Duodenal mucosa (tissue), 2 donors: ENCODE measurements around the gene DUSP16.

ENCODE experiments used
- H3K27ac ChIP-seq: one replicate; pipeline ENCODE4 v1.7.0; 2013; ENCODE audit warnings: low read depth, low read length
- H3K27me3 ChIP-seq, 2 donors: one replicate each; pipeline ENCODE4 v1.7.0; 2013; ENCODE audit warnings: low read length in 2 of 2, control low read depth in 1 of 2; ENCODE audit not compliant: insufficient read depth in 2 of 2, control insufficient read depth in 1 of 2
- H3K36me3 ChIP-seq, 2 donors: one replicate each; pipeline ENCODE4 v1.7.0; 2013; ENCODE audit warnings: low read length in 2 of 2, control low read depth in 1 of 2; ENCODE audit not compliant: insufficient read depth in 2 of 2, control insufficient read depth in 1 of 2
- H3K4me1 ChIP-seq, 2 donors: one replicate each; pipeline ENCODE4 v1.7.0; 2013; ENCODE audit warnings: low read length in 2 of 2, control low read depth in 1 of 2; ENCODE audit not compliant: insufficient read depth in 2 of 2, control insufficient read depth in 1 of 2
- H3K4me3 ChIP-seq, 2 donors: one replicate each; pipeline ENCODE4 v1.7.0; 2013; ENCODE audit warnings: low read length in 2 of 2, low read depth in 1 of 2
- H3K9ac ChIP-seq, 2 donors: one replicate each; pipeline ENCODE4 v1.7.0; 2013; ENCODE audit warnings: low read length in 2 of 2, low read depth in 1 of 2
- H3K9me3 ChIP-seq, 2 donors: one replicate each; pipeline ENCODE4 v1.7.0; 2013; ENCODE audit warnings: low read length in 2 of 2, control low read depth in 1 of 2; ENCODE audit not compliant: control insufficient read depth in 1 of 2

Gene DUSP16

DNA sequence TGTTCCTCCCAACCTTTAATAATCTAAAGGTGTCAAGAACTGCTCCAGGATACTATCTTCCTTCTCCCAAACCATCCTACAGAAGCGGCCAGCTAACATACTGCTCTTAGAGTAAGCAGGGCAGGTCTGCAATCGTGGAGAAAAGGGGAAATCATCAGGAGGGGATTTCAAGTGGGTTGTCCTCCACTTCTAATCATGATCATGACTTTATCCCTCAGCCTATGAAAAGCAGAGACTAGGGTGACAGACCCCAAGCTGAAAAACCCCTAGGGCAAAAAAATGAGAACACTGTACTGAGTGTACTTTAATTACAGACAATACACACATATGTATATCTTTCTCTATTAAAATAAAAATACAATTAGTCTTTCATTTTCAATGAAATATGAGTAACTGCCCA lies 13.9 kb downstream of the DUSP16 start:
- peaks cover 0 to 13% of the 10 kb centered on the region in 2 donors for H3K4me1 ChIP-seq
- H3K36me3 ChIP-seq: peaks cover 0 to 9% of the 10 kb centered on the region in 2 donors
- no peaks in the 10 kb centered on the region for H3K27me3 ChIP-seq
- no peaks in the 10 kb centered on the region for H3K9me3 ChIP-seq
- no peak overlapping the region for H3K27ac ChIP-seq
- H3K4me3 ChIP-seq: no peak overlapping the region
- no peak overlapping the region for H3K9ac ChIP-seq

DNA sequence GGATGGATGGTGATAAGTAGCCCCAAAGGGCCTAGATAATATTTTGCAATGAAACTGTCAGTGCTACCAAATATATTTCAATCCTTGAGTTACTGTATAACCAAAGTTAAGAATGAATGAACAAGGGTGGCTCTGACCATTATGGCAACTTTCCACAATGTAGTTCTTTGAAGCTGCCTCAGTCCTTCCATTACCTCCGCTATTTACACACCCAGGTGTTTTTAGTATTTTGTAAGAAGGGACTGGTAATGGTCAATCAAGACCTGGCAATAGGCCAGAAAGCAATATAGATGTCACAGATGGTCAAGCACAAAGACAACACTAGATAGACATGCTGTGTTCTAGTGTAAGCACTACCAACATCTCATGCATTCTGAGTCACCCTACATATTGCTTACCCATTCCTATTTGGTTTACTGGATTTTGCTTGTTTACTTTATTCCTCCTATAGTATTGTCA lies 16.3 kb downstream of the DUSP16 start:
- no peaks in the 10 kb centered on the region for H3K9me3 ChIP-seq
- H3K27me3 ChIP-seq: no peaks in the 10 kb centered on the region
- H3K4me1 ChIP-seq: peaks cover 0 to 13% of the 10 kb centered on the region in 2 donors
- peaks cover 4% of the 10 kb centered on the region in 2 donors for H3K36me3 ChIP-seq
- H3K9ac ChIP-seq: no peak overlapping the region
- H3K27ac ChIP-seq: no peak overlapping the region
- no peak overlapping the region for H3K4me3 ChIP-seq

DNA sequence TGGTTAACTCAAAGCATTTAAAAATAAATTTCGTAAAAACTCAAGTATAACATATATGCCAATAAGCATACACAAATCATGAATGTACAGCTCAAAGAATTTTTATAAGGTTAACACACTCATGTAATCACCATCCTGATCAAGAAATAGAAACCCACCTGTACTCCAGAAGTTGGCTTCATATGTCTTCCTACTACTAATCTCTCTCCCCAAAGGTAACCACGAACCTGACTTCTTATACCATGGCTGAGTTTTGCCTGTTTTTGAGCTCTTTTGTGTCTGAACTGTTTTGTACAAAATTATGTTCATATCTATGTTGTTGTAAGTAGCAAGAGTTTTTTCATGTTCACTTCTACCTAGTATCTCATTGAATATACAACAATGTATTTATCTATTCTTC lies 18.7 kb downstream of the DUSP16 start:
- no peak overlapping the region for H3K4me3 ChIP-seq
- H3K27me3 ChIP-seq: no peaks in the 10 kb centered on the region
- H3K9me3 ChIP-seq: no peaks in the 10 kb centered on the region

DNA sequence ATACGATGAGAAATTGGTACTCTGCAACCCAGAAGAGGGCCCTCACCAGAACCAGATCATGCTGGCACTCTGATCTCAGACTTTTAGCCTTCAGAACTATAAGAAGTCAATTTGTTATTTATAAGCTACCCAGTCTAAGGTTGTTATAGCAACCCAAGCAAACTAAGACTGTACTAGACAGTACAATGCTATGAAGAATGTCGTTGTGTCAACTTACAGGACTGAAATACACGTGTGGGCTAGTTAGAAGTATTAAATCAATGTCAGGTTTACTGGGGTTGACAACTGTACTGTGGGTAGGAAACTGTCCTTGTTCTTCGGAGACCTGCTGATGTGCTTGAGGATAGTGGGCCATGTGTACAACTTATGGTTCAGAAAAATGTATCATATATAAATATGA lies 19.7 kb downstream of the DUSP16 start:
- H3K27me3 ChIP-seq: no peaks in the 10 kb centered on the region
- no peak overlapping the region for H3K4me3 ChIP-seq
- H3K27ac ChIP-seq: no peak overlapping the region
- no peaks in the 10 kb centered on the region for H3K9me3 ChIP-seq
- H3K9ac ChIP-seq: no peak overlapping the region
- H3K4me1 ChIP-seq: peaks cover 10 to 22% of the 10 kb centered on the region in 2 donors
- H3K36me3 ChIP-seq: peaks cover 0 to 7% of the 10 kb centered on the region in 2 donors

More for the DNA sequence above, 18.7 kb downstream of the DUSP16 start:
- no peak overlapping the region for H3K9ac ChIP-seq
- peaks cover 0 to 7% of the 10 kb centered on the region in 2 donors for H3K36me3 ChIP-seq
- H3K4me1 ChIP-seq: peaks cover 4 to 18% of the 10 kb centered on the region in 2 donors
- no peak overlapping the region for H3K27ac ChIP-seq

DNA sequence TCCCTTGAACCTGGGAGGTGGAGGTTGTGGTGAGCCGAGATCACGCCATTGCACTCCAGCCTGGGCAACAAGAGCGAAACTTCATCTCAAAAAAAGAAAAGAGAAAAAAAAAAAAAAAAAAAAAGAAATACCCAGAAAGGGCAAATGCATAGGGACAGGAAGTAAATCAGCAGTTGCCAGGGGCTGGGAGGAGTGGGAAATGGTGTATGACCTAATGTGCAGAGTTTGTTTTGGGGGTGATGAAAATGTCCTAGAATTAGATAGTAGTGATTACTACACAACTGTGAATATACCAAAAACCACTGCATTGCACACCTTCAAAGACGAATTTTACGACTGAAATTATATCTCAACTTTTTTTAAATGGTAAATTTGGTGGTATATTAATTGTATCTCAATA lies 20.4 kb downstream of the DUSP16 start:
- H3K27ac ChIP-seq: no peak overlapping the region
- peaks cover 10 to 18% of the 10 kb centered on the region in 2 donors for H3K4me1 ChIP-seq
- no peak overlapping the region for H3K9ac ChIP-seq
- H3K4me3 ChIP-seq: no peak overlapping the region
- H3K36me3 ChIP-seq: peaks cover 0 to 7% of the 10 kb centered on the region in 2 donors
- H3K27me3 ChIP-seq: no peaks in the 10 kb centered on the region
- no peaks in the 10 kb centered on the region for H3K9me3 ChIP-seq

DNA sequence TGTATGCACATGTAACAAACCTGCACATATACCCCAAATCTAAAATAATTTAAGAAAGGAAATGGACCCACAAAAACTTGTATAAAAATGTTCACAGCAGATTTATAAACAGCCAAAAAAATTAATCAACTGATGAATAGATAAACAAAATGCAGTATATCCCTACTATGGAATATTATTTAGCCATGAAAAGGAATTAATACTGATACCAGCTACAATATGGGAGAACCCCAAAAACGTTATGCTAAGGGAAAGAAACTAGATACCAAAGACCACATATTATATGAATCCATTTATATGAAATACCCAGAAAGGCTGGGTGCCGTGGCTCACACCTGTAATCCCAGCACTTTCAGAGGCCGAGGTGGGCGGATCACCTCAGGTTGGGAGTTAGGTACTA lies 20.9 kb downstream of the DUSP16 start:
- Histone ChIP-seq H3K9me3 (no peaks in the 10 kb centered on the region), H3K27me3 (no peaks in the 10 kb centered on the region), H3K9ac (no peak overlapping the region), H3K4me3 (no peak overlapping the region), H3K36me3 (peaks cover 0 to 7% of the 10 kb centered on the region in 2 donors), H3K4me1 (peaks cover 10 to 15% of the 10 kb centered on the region in 2 donors), H3K27ac (no peak overlapping the region)

DNA sequence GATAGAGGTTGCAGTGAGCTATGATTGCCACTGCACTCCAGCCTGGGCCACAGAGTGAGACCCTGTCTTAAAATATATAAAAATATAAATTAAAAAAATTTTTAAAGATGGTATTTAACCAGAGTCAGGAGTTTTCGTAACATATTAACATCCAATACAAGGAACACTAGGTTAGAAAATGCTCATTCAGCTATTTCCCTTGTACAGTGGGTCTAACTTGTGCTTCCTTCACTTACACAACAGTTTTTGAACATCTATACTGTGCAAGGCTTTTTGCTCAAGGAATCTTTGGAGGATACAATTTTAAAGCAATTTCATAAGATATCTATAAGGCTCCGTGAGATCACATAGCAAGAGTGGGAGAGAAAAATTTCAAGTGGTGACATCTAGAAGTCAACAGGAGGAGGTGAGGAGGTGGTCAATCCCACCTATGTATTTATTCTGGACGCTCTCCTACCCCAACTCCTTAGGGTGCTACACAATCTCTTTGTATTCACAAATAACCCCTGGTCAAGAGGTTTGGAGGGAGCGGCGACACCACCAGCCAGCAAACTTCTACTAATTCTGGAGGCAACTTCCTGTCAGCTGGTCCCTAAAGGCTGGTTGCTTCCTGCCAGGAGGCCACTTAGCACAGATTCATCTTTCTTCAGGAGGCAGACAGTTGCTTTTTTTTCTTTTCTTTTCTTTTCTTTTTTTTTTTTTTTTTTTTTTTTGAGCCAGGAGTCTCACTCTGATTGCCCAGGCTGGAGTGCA lies 22.2 kb downstream of the DUSP16 start:
- Histone ChIP-seq H3K9me3 (no peaks in the 10 kb centered on the region), H3K27me3 (no peaks in the 10 kb centered on the region), H3K9ac (no peak overlapping the region), H3K36me3 (peaks cover 0 to 7% of the 10 kb centered on the region in 2 donors), H3K4me3 (no peak overlapping the region), H3K4me1 (peaks cover 10 to 15% of the 10 kb centered on the region in 2 donors), H3K27ac (no peak overlapping the region)

DNA sequence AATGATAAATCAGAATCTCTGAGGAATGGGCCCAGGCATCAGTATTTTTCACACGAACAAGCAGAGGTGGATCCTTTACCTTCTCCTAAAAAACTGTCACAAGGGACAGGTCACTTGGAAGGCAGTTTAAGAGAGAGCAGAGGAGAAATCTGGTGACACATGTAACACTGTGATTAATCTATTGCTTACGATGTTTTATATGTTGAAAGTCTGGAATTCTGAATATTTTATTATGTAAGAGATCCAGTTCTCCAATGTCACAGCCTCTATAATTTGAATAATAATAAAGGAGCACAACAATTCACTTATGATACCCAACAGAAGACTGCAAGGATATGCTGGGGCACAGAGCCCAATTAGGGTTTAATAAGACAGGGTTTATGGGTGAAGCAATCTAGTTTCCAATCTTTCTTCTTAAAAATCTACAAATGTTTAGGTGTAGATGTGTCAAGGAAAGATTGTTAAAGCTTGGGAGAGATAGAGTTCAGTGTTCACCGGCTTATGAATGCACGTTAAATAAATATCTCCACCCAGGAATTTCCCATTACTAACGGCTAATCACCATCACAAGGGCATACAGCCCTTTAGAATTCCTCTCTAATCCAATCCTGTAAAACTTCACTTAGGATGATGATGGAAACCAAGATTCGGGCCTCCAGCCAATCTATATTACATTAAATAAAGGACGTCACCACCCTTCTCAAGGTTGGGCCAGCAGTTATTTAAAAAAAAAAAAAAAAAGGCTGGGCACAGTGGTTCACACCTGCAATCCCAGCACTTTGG lies 23.4 kb downstream of the DUSP16 start:
- H3K4me1 ChIP-seq: peaks cover 13 to 28% of the 10 kb centered on the region in 2 donors
- H3K27ac ChIP-seq: no peak overlapping the region
- no peaks in the 10 kb centered on the region for H3K9me3 ChIP-seq
- peaks cover 0 to 7% of the 10 kb centered on the region in 2 donors for H3K36me3 ChIP-seq
- no peak overlapping the region for H3K9ac ChIP-seq
- H3K27me3 ChIP-seq: no peaks in the 10 kb centered on the region
- H3K4me3 ChIP-seq: no peak overlapping the region

DNA sequence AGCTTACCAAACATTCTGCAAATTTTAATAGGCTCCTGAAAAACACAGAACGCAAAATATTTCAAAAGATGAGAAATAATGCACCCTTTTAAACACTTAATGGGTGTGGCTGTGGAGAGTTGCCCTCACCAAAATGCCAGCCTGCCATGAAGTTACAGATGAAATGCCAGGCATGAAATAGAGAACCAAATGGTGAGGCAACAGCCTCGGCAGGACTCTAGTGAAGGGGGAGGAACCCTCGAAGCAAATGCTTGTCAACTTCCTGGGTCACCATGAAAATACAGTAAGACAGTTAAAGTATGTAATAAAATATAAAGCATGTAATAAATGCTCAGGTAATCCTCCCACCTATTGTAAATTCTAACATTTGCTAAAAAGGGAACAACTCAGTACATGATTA lies 24.1 kb downstream of the DUSP16 start:
- Histone ChIP-seq H3K9me3 (no peaks in the 10 kb centered on the region), H3K4me3 (no peak overlapping the region), H3K36me3 (peaks cover 0 to 7% of the 10 kb centered on the region in 2 donors), H3K27me3 (no peaks in the 10 kb centered on the region), H3K27ac (no peak overlapping the region), H3K9ac (no peak overlapping the region), H3K4me1 (peaks cover 20 to 34% of the 10 kb centered on the region in 2 donors)

DNA sequence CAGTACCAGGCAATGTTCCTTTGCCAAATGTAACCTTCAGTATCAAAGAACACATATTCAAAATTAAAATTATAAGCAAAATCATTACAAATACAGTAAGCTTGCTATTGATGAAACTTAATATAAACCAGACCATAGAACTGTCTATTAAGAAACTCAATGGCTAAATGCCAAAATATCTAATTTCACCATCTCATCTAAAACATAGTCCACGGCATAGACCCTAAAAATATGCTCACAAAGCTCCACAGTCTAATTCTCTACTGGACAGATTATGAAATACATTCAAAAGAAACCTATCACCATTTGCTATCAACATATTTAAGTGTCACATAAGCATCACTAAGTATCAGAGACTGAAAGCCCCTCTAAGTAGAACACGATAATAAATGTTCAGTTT lies 25.2 kb downstream of the DUSP16 start:
- Histone ChIP-seq H3K4me1 (peaks cover 28 to 45% of the 10 kb centered on the region in 2 donors), H3K4me3 (no peak overlapping the region), H3K27me3 (no peaks in the 10 kb centered on the region), H3K27ac (no peak overlapping the region), H3K9me3 (no peaks in the 10 kb centered on the region), H3K36me3 (peaks cover 0 to 7% of the 10 kb centered on the region in 2 donors), H3K9ac (no peak overlapping the region)
